Keratinocyte (primary cell): ENCODE measurements around the gene WDFY2.

Source experiments
- EZH2 ChIP-seq: IDR thresholded peaks from one replicate; pipeline ENCODE4 v1.6.1; 2012; ENCODE audit warnings: inconsistent platforms, mild to moderate bottlenecking, low read length, moderate library complexity
- TF ChIP-seq, protein P1 (sequence below), 3 experiments: IDR thresholded peaks in 1 of 3; conservative IDR thresholded peaks in 1 of 3; optimal IDR thresholded peaks in 1 of 3; 2 replicates in 2 of 3; 3 replicates in 1 of 3; pipeline versions ENCODE3 to v1.5.1; 2011; ENCODE audit warnings: low read length in 3 of 3, mild to moderate bottlenecking in 3 of 3, moderate library complexity in 2 of 3, control low read depth in 1 of 3, inconsistent platforms in 1 of 3; ENCODE audit not compliant: insufficient read depth in 2 of 3; ENCODE audit errors: extremely low read depth in 1 of 3

DNA sequence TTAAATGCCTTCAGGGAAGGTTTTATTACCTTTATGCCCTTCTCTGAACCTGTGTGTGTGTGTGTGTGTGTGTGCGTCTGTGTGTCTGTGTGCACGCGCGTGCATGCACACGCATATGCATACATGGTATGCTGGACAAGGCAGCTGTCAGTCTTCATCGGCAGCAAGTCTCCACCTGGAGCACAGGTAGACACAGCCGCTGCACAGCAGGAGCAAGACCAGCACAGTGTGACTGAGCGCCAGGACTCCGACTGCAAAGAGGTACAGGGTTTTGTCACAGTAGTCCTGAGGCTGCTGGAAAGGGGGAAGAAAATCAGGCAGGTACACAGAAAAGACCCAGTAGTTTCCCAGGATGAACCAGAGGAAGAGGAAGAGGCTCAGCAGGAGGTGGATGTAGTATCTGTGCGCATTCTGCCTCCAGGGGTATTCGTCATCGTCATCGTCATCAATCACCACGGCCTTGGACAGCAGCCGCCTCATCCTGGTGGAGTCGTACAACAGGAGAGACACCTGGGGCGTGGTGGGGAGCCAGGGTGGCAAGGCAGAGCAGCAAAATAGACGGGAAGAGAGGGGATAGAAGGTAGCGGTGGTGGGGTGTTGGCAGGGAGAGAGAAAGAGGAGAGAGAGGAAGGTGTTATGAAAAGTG is 232.5 kb downstream of the WDFY2 start:
- TF ChIP-seq EZH2 = no peak
- TF ChIP-seq, protein P1, sequence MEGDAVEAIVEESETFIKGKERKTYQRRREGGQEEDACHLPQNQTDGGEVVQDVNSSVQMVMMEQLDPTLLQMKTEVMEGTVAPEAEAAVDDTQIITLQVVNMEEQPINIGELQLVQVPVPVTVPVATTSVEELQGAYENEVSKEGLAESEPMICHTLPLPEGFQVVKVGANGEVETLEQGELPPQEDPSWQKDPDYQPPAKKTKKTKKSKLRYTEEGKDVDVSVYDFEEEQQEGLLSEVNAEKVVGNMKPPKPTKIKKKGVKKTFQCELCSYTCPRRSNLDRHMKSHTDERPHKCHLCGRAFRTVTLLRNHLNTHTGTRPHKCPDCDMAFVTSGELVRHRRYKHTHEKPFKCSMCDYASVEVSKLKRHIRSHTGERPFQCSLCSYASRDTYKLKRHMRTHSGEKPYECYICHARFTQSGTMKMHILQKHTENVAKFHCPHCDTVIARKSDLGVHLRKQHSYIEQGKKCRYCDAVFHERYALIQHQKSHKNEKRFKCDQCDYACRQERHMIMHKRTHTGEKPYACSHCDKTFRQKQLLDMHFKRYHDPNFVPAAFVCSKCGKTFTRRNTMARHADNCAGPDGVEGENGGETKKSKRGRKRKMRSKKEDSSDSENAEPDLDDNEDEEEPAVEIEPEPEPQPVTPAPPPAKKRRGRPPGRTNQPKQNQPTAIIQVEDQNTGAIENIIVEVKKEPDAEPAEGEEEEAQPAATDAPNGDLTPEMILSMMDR (optimal IDR thresholded peaks at IDR 0.05 in 1 of 3, IDR thresholded peaks at IDR 0.05 in 1 of 3, conservative IDR thresholded peaks at IDR 0.05 in 1 of 3; ENCODE audit: extremely low read depth in 1 of 3, insufficient read depth in 2 of 3, low read length in 3 of 3) = no peak
